Measurements from ENCODE around the gene NEK8. TPM values are rescaled to one million over a fixed set of nuclear protein-coding genes. Genes with fewer than 3 reads are reported as not detected.

The NEK8 gene
- total RNA-seq, 4 donors from 2014 or later: 2.1 to 9.5 (median 4.4) TPM

GRCh38 chr17:28760601-28761562, 32.3 kb downstream of the NEK8 start:
- DNase-seq (ENCODE audit: low spot score in 2 of 2): no peak
- TF ChIP-seq CTCF (IDR thresholded peaks at IDR 0.05) (no peak), POLR2A (IDR thresholded peaks at IDR 0.05) (no peak)
- no peak overlapping the region for H3K4me3 ChIP-seq (ENCODE audit: low read depth, poor library complexity, severe bottlenecking)
- intact Hi-C loops (cut with DNase I; ENCODE audit: low total_unique reads): loop anchor here (5.0 kb wide), 1 partner anchor 156 kb away; no protein-coding TSS in a partner anchor
- 41 to 50% methylated on average over 9 of the region's 9 CpGs for WGBS, 2 donors

- intact Hi-C loops (cut with DNase I; ENCODE audit: low total_unique reads): loop anchor here (5.0 kb wide), 1 partner anchor 154 kb away; no protein-coding TSS in a partner anchor
- DNase-seq (ENCODE audit: low spot score in 2 of 2): no peak
- WGBS, 2 donors: 85 to 89% methylated on average over 1 of the region's 1 CpG
- H3K4me3 ChIP-seq (ENCODE audit: low read depth, poor library complexity, severe bottlenecking): no peak overlapping the region
- TF ChIP-seq POLR2A (IDR thresholded peaks at IDR 0.05) (no peak), CTCF (IDR thresholded peaks at IDR 0.05) (no peak)
These were observed 34.7 kb downstream of the NEK8 start for GRCh38 chr17:28763137-28763799.

GRCh38 chr17:28763804-28764266, 35.2 kb downstream of the NEK8 start:
- DNase-seq (ENCODE audit: low spot score in 2 of 2): peak; percentile 79 to 96
- TF ChIP-seq POLR2A (IDR thresholded peaks at IDR 0.05) (no peak), CTCF (IDR thresholded peaks at IDR 0.05) (peak in 2 of 3 donors; percentile 67 to 73)
- intact Hi-C loops (cut with DNase I; ENCODE audit: low total_unique reads): loop anchor here (5.0 kb wide), 1 partner anchor 153 kb away; no protein-coding TSS in a partner anchor
- 67 to 68% methylated on average over 5 of the region's 5 CpGs for WGBS, 2 donors
- H3K4me3 ChIP-seq (ENCODE audit: low read depth, poor library complexity, severe bottlenecking): no peak overlapping the region

GRCh38 chr17:28765038-28765437, 36.5 kb downstream of the NEK8 start:
- WGBS, 2 donors: 76 to 80% methylated on average over 4 of the region's 4 CpGs
- no peak for DNase-seq (ENCODE audit: low spot score in 2 of 2)
- intact Hi-C loops (cut with DNase I; ENCODE audit: low total_unique reads): no loop called here
- TF ChIP-seq POLR2A (IDR thresholded peaks at IDR 0.05): no peak
- TF ChIP-seq CTCF (IDR thresholded peaks at IDR 0.05): no peak
- no peak overlapping the region for H3K4me3 ChIP-seq (ENCODE audit: low read depth, poor library complexity, severe bottlenecking)

- no peak overlapping the region for H3K4me3 ChIP-seq (ENCODE audit: low read depth, poor library complexity, severe bottlenecking)
- WGBS, 2 donors: 93% methylated on average over 6 of the region's 6 CpGs
- intact Hi-C loops (cut with DNase I; ENCODE audit: low total_unique reads): no loop called here
- no peak for TF ChIP-seq POLR2A (IDR thresholded peaks at IDR 0.05)
- no peak for TF ChIP-seq CTCF (IDR thresholded peaks at IDR 0.05)
- no peak for DNase-seq (ENCODE audit: low spot score in 2 of 2)
These were observed 45.1 kb downstream of the NEK8 start for GRCh38 chr17:28773736-28774135.

Data from lower leg skin (tissue), 4 donors.